DOHH2 (cell line): Measurements from ENCODE around the gene UBXN4.

Experiments used
- CTCF ChIP-seq: fragments of 200-600 bp; sonication (generic); IDR thresholded peaks from one replicate; pipeline ENCODE4 v1.5.1; 2014; ENCODE audit warnings: antibody characterized with exemption, mild to moderate bottlenecking, low read depth, low read length; ENCODE audit not compliant: poor library complexity, severe bottlenecking
- EZH2phosphoT487 ChIP-seq: fragments of 200-600 bp; sonication (generic); IDR thresholded peaks from 2 replicates; pipeline ENCODE4 v1.6.1; 2017; ENCODE audit warnings: borderline replicate concordance, mild to moderate bottlenecking, antibody characterized with exemption, low read length, moderate library complexity, mixed read lengths

GRCh38 chr2:135818937-135819610 is 77.4 kb downstream of the UBXN4 start:
- TF ChIP-seq CTCF (peak; percentile 59), EZH2phosphoT487 (no peak)
